Measurements from ENCODE around the gene HIVEP3.

Gene HIVEP3

DNA sequence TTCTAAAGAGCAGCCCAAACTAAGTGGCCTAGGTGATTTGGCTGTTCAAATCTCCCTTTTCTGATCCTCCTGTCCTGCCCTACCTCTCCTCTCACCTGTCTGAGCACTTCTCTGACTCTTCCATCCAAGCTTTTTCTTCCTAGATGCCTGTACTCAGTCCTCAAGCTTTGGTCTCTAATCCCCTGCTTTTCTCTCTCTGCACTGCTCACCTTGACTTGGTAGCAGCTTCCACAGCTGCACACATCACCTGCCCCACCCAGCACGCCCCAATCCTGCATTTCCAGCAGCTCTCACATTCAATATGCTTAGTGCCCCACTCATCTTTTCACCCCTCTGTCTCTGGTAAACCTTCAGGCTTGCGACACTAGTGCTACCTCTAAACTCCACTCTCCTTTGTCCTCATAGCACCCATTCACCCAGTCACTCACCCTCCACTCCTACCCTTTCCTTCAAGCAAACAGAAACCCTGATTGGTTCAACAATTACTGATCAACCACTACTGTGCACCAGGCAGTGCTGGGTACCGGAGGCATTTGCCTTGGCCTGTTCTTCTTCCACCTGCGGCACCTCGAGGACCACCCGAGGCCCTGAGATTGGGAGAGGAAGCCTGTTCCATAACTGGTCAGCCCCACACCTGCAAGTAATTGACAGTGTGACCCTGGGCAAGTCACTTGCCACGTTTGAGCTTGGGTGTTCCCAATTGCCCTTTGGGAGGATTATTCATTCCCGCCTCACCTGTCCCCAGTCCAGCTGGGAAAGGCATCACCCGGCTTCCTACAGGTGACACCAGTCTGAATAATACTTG is 298.2 kb downstream of the HIVEP3 start:
- Histone ChIP-seq H3K4me1 (peaks cover 5% of the 10 kb centered on the region), H3K79me2 (no peaks in the 10 kb centered on the region), H3K4me3 (ENCODE audit: low read depth, low read length) (no peak overlapping the region), H3K4me2 (ENCODE audit: low read length) (no peak overlapping the region), H3K9me3 (ENCODE audit: control insufficient read depth, low read length) (no peaks in the 10 kb centered on the region), H3K9ac (no peak overlapping the region), H3K27me3 (ENCODE audit: control insufficient read depth, insufficient read depth, low read length) (no peaks in the 10 kb centered on the region), H3K27ac (no peak overlapping the region), H2AFZ (no peak overlapping the region), H3K36me3 (ENCODE audit: control insufficient read depth, insufficient read depth, low read length) (no peaks in the 10 kb centered on the region)
- TF ChIP-seq, protein P1, sequence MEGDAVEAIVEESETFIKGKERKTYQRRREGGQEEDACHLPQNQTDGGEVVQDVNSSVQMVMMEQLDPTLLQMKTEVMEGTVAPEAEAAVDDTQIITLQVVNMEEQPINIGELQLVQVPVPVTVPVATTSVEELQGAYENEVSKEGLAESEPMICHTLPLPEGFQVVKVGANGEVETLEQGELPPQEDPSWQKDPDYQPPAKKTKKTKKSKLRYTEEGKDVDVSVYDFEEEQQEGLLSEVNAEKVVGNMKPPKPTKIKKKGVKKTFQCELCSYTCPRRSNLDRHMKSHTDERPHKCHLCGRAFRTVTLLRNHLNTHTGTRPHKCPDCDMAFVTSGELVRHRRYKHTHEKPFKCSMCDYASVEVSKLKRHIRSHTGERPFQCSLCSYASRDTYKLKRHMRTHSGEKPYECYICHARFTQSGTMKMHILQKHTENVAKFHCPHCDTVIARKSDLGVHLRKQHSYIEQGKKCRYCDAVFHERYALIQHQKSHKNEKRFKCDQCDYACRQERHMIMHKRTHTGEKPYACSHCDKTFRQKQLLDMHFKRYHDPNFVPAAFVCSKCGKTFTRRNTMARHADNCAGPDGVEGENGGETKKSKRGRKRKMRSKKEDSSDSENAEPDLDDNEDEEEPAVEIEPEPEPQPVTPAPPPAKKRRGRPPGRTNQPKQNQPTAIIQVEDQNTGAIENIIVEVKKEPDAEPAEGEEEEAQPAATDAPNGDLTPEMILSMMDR (IDR thresholded peaks at IDR 0.05) = no peak

DNA sequence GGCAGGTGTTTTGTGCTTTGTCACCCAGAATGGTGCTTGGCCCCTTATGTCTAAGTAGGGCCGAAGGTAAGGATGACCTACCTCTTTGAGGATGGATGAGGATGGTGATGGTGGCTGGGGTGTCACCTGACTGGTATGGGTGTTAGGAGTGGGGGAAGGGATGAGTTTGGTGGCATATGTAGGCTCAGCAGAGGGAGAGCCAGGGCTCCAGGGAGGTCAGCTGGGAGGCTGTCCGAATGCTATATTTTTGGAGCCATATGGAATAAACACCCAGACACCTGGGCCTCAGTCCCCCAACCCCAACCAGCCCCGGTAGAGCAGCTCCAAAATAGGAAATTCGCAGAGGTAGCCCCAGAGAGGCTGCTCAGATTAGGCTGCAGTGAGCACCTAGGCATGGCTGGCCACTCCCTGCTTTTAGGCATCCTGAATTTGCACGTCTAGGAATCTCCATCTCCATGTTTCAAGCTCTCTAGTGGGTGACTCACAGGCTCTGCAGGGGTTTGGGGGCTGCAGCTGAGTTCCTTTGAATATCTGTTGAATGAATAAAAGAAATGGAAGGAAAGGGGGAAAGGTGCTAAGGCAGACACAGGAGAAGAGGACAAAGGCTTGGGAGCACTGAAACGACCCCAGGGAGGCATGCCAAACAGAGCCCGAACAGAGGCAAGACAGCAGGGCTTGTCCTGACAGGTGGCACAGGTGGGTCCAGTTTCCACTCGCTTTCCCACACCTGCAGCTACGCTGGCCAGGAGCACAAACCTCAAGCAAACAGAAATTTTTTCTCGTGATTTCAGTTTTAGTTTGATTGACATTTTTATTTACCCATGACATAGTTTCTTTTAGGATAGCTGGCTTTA is 299.0 kb downstream of the HIVEP3 start:
- Histone ChIP-seq H3K9ac (no peak overlapping the region), H3K9me3 (ENCODE audit: control insufficient read depth, low read length) (no peaks in the 10 kb centered on the region), H3K4me1 (peaks cover 5% of the 10 kb centered on the region), H3K36me3 (ENCODE audit: control insufficient read depth, insufficient read depth, low read length) (no peaks in the 10 kb centered on the region), H3K27me3 (ENCODE audit: control insufficient read depth, insufficient read depth, low read length) (no peaks in the 10 kb centered on the region), H3K27ac (no peak overlapping the region), H2AFZ (no peak overlapping the region), H3K4me2 (ENCODE audit: low read length) (no peak overlapping the region), H3K79me2 (no peaks in the 10 kb centered on the region), H3K4me3 (ENCODE audit: low read depth, low read length) (no peak overlapping the region)
- TF ChIP-seq, protein P1 (IDR thresholded peaks at IDR 0.05) = no peak

DNA sequence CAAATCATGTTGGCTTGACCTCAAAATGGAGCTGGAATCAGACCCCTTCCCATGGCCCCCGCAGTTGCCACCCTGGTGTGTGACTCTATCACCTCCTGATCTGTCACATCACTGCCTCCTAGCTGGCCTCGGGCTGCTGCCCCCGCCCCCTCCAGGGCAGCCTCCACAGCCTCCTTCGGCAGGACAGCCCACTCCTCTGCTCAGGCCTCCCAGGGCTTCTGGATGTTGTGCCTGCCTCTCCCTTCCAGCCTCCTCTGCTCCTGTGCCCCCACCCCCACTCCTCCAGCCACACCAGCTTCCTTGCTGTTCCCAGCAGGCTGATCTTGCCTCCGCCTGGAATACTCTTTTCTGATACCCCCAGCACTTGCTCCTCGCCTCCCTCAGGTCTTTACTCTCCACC is 299.9 kb downstream of the HIVEP3 start:
- Histone ChIP-seq H3K36me3 (ENCODE audit: control insufficient read depth, insufficient read depth, low read length) (no peaks in the 10 kb centered on the region), H3K27ac (no peak overlapping the region), H3K9me3 (ENCODE audit: control insufficient read depth, low read length) (no peaks in the 10 kb centered on the region), H3K9ac (no peak overlapping the region), H2AFZ (no peak overlapping the region), H3K4me2 (ENCODE audit: low read length) (no peak overlapping the region), H3K27me3 (ENCODE audit: control insufficient read depth, insufficient read depth, low read length) (no peaks in the 10 kb centered on the region), H3K79me2 (no peaks in the 10 kb centered on the region), H3K4me3 (ENCODE audit: low read depth, low read length) (no peak overlapping the region), H3K4me1 (peaks cover 5% of the 10 kb centered on the region)
- TF ChIP-seq, protein P1 (IDR thresholded peaks at IDR 0.05) = no peak

DNA sequence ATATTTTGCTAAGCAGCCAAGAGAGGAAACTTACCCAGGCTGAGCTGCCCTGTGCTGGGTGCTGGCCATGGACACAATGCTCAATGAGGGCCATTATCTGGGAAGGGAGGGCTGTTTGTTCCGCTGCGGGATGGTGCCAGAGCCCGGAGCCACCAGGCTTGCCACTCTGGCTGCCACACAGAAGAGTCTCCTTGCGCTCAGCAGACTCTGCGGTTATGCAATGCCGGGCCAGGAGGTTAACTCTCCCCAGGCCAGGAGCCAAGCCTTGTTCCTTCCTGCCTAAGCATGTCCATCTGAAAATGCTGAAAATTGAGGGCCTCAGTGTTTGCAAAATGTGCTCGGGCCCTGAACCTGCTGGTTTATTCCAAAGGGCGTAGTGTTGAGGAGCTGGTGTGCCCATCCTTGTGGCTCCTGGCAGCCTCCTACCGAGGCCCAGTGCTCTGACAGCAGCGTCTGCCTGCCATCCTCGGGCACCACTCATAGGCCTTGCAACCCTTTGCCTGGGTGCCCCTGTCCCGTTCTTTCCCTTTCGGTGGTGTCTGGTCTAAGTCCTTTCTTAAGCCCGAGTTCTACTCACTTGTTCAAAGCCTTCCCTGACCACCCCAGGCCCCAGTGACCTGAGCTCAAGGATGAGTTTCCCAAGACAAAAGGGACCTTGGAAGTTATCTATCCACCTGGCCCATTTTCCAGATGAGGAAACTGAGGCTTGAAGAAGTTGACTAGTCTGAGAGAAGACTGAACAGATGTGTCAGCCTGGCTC is 300.5 kb downstream of the HIVEP3 start:
- H3K9me3 ChIP-seq (ENCODE audit: control insufficient read depth, low read length) = no peaks in the 10 kb centered on the region
- H3K4me2 ChIP-seq (ENCODE audit: low read length) = no peak overlapping the region
- H3K4me1 ChIP-seq = peaks cover 5% of the 10 kb centered on the region
- no peaks in the 10 kb centered on the region for H3K27me3 ChIP-seq (ENCODE audit: control insufficient read depth, insufficient read depth, low read length)
- TF ChIP-seq, protein P1 (IDR thresholded peaks at IDR 0.05) = no peak
- no peaks in the 10 kb centered on the region for H3K36me3 ChIP-seq (ENCODE audit: control insufficient read depth, insufficient read depth, low read length)
- H3K9ac ChIP-seq = no peak overlapping the region
- no peak overlapping the region for H3K27ac ChIP-seq
- no peaks in the 10 kb centered on the region for H3K79me2 ChIP-seq
- H2AFZ ChIP-seq = no peak overlapping the region
- no peak overlapping the region for H3K4me3 ChIP-seq (ENCODE audit: low read depth, low read length)

Data from parathyroid adenoma (tissue), 2 donors.